Measurements from ENCODE around the gene CYFIP2.
"Not testable (repeated sequence)": the region's sequence is repeated elsewhere in the genome, so short reads cannot be mapped to it uniquely, and the experiment has no call there.

Gene CYFIP2

GRCh38 chr5:157415838-157416237 lies 149.9 kb downstream of the CYFIP2 start:
- no peak for DNase-seq

GRCh38 chr5:157419521-157419920 lies 153.6 kb downstream of the CYFIP2 start:
- DNase-seq = not testable (repeated sequence)

- DNase-seq = not testable (repeated sequence)
Measured at GRCh38 chr5:157429920-157430319, 164.0 kb downstream of the CYFIP2 start.

GRCh38 chr5:157431544-157432200 lies 165.7 kb downstream of the CYFIP2 start:
- peak; percentile 54 for DNase-seq

GRCh38 chr5:157434096-157434495 lies 168.2 kb downstream of the CYFIP2 start:
- DNase-seq = no peak

- DNase-seq = no peak
Measured at GRCh38 chr5:157443041-157443549, 177.2 kb downstream of the CYFIP2 start.

- DNase-seq = no peak
Measured at GRCh38 chr5:157444224-157444623, 178.3 kb downstream of the CYFIP2 start.
